ENCODE data around the gene UBL4A.

DNA sequence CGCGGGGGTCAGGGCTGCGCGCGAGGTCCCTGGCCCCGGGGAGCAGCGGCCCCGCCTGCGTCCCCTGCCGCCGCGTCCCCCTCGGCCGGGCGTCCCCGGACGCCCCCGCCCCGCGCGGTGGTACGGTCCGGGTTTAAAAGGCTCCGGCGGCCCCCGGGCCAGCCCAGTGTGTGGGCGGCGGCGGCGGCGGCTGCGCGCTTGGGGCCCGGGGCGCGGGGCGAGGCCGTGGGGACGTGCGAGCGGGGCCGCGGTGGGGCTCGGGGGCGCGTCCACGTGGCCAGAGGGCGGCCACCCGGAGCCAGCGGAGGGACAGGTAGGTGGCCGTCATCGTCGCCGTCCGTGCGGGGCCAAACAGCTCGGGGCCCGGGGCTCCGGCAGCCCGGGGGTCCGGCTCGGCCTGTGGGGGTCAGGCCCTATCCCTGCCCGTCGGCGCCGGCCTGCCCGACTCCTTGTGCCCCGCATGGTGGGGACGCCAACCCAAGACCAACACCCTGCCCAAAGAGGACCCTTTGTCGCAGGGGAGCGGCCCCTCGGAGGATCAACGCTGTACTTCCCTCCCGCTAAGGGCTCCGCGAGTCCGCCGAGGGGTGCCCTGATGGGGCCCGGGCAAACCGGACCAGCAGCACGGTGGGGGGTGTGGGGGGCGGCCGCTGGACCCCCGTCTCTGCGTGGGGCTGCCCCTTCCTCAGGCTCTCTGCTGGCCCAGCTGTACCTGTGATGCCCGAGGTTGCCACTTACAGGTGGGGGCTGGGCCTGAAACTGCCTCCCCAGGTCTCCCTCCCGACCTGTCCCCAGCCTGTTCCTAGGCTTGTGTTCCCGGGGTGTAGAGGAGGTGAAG, 28.1 kb downstream of the UBL4A start, which contains the start of gene PLXNA3:
- TF ChIP-seq, protein P1, sequence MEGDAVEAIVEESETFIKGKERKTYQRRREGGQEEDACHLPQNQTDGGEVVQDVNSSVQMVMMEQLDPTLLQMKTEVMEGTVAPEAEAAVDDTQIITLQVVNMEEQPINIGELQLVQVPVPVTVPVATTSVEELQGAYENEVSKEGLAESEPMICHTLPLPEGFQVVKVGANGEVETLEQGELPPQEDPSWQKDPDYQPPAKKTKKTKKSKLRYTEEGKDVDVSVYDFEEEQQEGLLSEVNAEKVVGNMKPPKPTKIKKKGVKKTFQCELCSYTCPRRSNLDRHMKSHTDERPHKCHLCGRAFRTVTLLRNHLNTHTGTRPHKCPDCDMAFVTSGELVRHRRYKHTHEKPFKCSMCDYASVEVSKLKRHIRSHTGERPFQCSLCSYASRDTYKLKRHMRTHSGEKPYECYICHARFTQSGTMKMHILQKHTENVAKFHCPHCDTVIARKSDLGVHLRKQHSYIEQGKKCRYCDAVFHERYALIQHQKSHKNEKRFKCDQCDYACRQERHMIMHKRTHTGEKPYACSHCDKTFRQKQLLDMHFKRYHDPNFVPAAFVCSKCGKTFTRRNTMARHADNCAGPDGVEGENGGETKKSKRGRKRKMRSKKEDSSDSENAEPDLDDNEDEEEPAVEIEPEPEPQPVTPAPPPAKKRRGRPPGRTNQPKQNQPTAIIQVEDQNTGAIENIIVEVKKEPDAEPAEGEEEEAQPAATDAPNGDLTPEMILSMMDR (conservative IDR thresholded peaks at IDR 0.05; ENCODE audit: low read depth, low read length), result no peak
- no peak for TF ChIP-seq EZH2 (IDR thresholded peaks at IDR 0.05; ENCODE audit: borderline replicate concordance, low read depth, low read length, poor library complexity, severe bottlenecking)

Measured in A673 (cell line).